Stimulated activated CD4-positive, alpha-beta T cell treated with anti-CD3 and anti-CD28 coated beads, Interleukin-4, amount 100 ng/mL, for 48 hours (primary cell): ENCODE results near the gene STUM.
A peak's percentile ranks its signal among the peaks of the same experiment; 100 is the strongest.

Source experiments
- DNase-seq, 2 donors: peaks; one replicate each; pipeline ENCODE4 v3.0.0-alpha.2; 2020; ENCODE audit warnings: low read depth in 2 of 2

Gene STUM

GRCh38 chr1:226533220-226533619, 15.3 kb upstream of the STUM start:
- DNase-seq = no peak

- no peak for DNase-seq
Measured at GRCh38 chr1:226534098-226534497, 14.5 kb upstream of the STUM start.

GRCh38 chr1:226534645-226535044, 13.9 kb upstream of the STUM start:
- DNase-seq = no peak

- DNase-seq = no peak
Measured at GRCh38 chr1:226535666-226536065, 12.9 kb upstream of the STUM start.

GRCh38 chr1:226541231-226541630, 7.3 kb upstream of the STUM start:
- no peak for DNase-seq

GRCh38 chr1:226541631-226542622, 6.6 kb upstream of the STUM start:
- no peak for DNase-seq

GRCh38 chr1:226542623-226543103, 5.9 kb upstream of the STUM start:
- no peak for DNase-seq

GRCh38 chr1:226545836-226546596, 2.5 kb upstream of the STUM start:
- DNase-seq = no peak

- DNase-seq = no peak
Measured at GRCh38 chr1:226546926-226547325, 1.6 kb upstream of the STUM start.

- DNase-seq = peak; percentile 54 to 56
Measured at GRCh38 chr1:226547754-226548191, 791 bp upstream of the STUM start.

- DNase-seq = no peak
Measured at GRCh38 chr1:226549094-226549936, 751 bp downstream of the STUM start.

GRCh38 chr1:226549937-226550671, 1.5 kb downstream of the STUM start:
- DNase-seq = no peak

- no peak for DNase-seq
Measured at GRCh38 chr1:226550672-226551041, 2.1 kb downstream of the STUM start.

GRCh38 chr1:226551299-226551698, 2.7 kb downstream of the STUM start:
- no peak for DNase-seq

GRCh38 chr1:226552061-226552460, 3.5 kb downstream of the STUM start:
- DNase-seq = no peak

GRCh38 chr1:226553266-226553923, 4.8 kb downstream of the STUM start:
- DNase-seq = no peak

- DNase-seq = no peak
Measured at GRCh38 chr1:226553924-226554282, 5.3 kb downstream of the STUM start.

- DNase-seq = no peak
Measured at GRCh38 chr1:226555092-226555491, 6.5 kb downstream of the STUM start.

- no peak for DNase-seq
Measured at GRCh38 chr1:226557424-226557823, 8.9 kb downstream of the STUM start.

- no peak for DNase-seq
Measured at GRCh38 chr1:226558036-226558650, 9.6 kb downstream of the STUM start.
